Loucy (cell line): ENCODE data around the gene ANGPTL2.

Experiments used
- H2AFZ ChIP-seq: fragments of 200-600 bp; sonication (generic); 2 replicates; pipeline ENCODE4 v1.6.0; 2016; ENCODE audit warnings: antibody characterized with exemption, mild to moderate bottlenecking, low read length, moderate library complexity
- H3F3A ChIP-seq: fragments of 200-600 bp; 2 replicates; pipeline ENCODE4 v1.6.0; 2016; ENCODE audit warnings: antibody characterized with exemption, low read depth, mild to moderate bottlenecking
- H3K27me3 ChIP-seq: fragments of 200-600 bp; sonication (generic); 2 replicates; pipeline ENCODE4 v1.6.1; 2014; ENCODE audit warnings: low read length, mild to moderate bottlenecking; ENCODE audit not compliant: insufficient read depth, poor library complexity, severe bottlenecking
- H3K36me3 ChIP-seq: fragments of 200-600 bp; sonication (generic); 2 replicates; pipeline ENCODE4 v1.6.1; 2016; ENCODE audit warnings: low read length; ENCODE audit not compliant: insufficient read depth
- H3K4me1 ChIP-seq: fragments of 200-600 bp; sonication (generic); 2 replicates; pipeline ENCODE4 v1.5.1; 2014; ENCODE audit warnings: low read length, mild to moderate bottlenecking; ENCODE audit not compliant: insufficient read depth, poor library complexity, severe bottlenecking
- H3K4me2 ChIP-seq: fragments of 200-600 bp; sonication (generic); 2 replicates; pipeline ENCODE4 v1.6.0; 2014; ENCODE audit warnings: antibody characterized with exemption, low read length, low read depth, mild to moderate bottlenecking; ENCODE audit not compliant: poor library complexity, severe bottlenecking
- H3K4me3 ChIP-seq: fragments of 200-600 bp; sonication (generic); 2 replicates; pipeline ENCODE4 v1.5.1; 2014; ENCODE audit warnings: low read length, mild to moderate bottlenecking, mixed read lengths; ENCODE audit not compliant: poor library complexity, severe bottlenecking
- H3K79me2 ChIP-seq: fragments of 200-600 bp; sonication (generic); 2 replicates; pipeline ENCODE4 v1.6.1; 2014; ENCODE audit warnings: low read length; ENCODE audit not compliant: insufficient read depth
- H3K9ac ChIP-seq: fragments of 200-600 bp; sonication (generic); 2 replicates; pipeline ENCODE4 v1.6.0; 2014; ENCODE audit warnings: mild to moderate bottlenecking, low read depth, low read length, moderate library complexity; ENCODE audit not compliant: poor library complexity, severe bottlenecking
- H3K9me2 ChIP-seq: fragments of 200-600 bp; sonication (generic); replicated peaks from 2 replicates; pipeline ENCODE4 v1.6.1; 2016; ENCODE audit warnings: low read depth, low read length, mixed read lengths
- H3K9me3 ChIP-seq: fragments of 200-600 bp; sonication (generic); 2 replicates; pipeline ENCODE4 v1.6.1; 2014; ENCODE audit warnings: mild to moderate bottlenecking, antibody characterized with exemption, low read length, low read depth; ENCODE audit not compliant: insufficient read depth
- H4K20me1 ChIP-seq: fragments of 200-600 bp; sonication (generic); 2 replicates; pipeline ENCODE4 v1.6.0; 2014; ENCODE audit warnings: antibody characterized with exemption, low read length, mild to moderate bottlenecking; ENCODE audit not compliant: insufficient read depth, poor library complexity, severe bottlenecking
- CTCF ChIP-seq: fragments of 200-600 bp; sonication (generic); conservative IDR thresholded peaks from 2 replicates; pipeline ENCODE4 v1.5.1; 2014; ENCODE audit warnings: mild to moderate bottlenecking, antibody characterized with exemption, low read length
- EZH2phosphoT487 ChIP-seq: fragments of 200-600 bp; IDR thresholded peaks from 2 replicates; pipeline ENCODE4 v1.6.1; 2018; ENCODE audit warnings: antibody characterized with exemption, mild to moderate bottlenecking, moderate library complexity, borderline replicate concordance

The ANGPTL2 gene

GRCh38 chr9:127084076-127085039 is 38.1 kb downstream of the ANGPTL2 start:
- Histone ChIP-seq H3K9me2 (no peaks in the 10 kb centered on the region), H2AFZ (no peak overlapping the region), H3K4me2 (no peak overlapping the region), H3K4me1 (no peaks in the 10 kb centered on the region), H3K9me3 (no peaks in the 10 kb centered on the region), H3K27me3 (no peaks in the 10 kb centered on the region), H3F3A (no peaks in the 10 kb centered on the region), H3K4me3 (no peak overlapping the region), H3K36me3 (no peaks in the 10 kb centered on the region), H3K79me2 (no peaks in the 10 kb centered on the region), H4K20me1 (no peaks in the 10 kb centered on the region), H3K9ac (no peak overlapping the region)
- no peak for TF ChIP-seq EZH2phosphoT487

- Histone ChIP-seq H3K27me3 (no peaks in the 10 kb centered on the region), H3K79me2 (no peaks in the 10 kb centered on the region), H3K9me3 (no peaks in the 10 kb centered on the region), H4K20me1 (no peaks in the 10 kb centered on the region), H3F3A (no peaks in the 10 kb centered on the region), H2AFZ (no peak overlapping the region), H3K9ac (no peak overlapping the region), H3K4me3 (no peak overlapping the region), H3K9me2 (no peaks in the 10 kb centered on the region), H3K36me3 (no peaks in the 10 kb centered on the region), H3K4me2 (no peak overlapping the region), H3K4me1 (no peaks in the 10 kb centered on the region)
- TF ChIP-seq CTCF: no peak
- TF ChIP-seq EZH2phosphoT487: no peak
Observed at GRCh38 chr9:127083138-127083980, 39.1 kb downstream of the ANGPTL2 start.

- no peak overlapping the region for H2AFZ ChIP-seq
- no peaks in the 10 kb centered on the region for H3K4me1 ChIP-seq
Observed at GRCh38 chr9:127081250-127082185, 40.9 kb downstream of the ANGPTL2 start.

More at GRCh38 chr9:127081250-127082185, 40.9 kb downstream of the ANGPTL2 start:
- Histone ChIP-seq H3K9me2 (no peaks in the 10 kb centered on the region), H3K36me3 (no peaks in the 10 kb centered on the region), H3K27me3 (no peaks in the 10 kb centered on the region), H3K79me2 (no peaks in the 10 kb centered on the region), H4K20me1 (no peaks in the 10 kb centered on the region), H3F3A (no peaks in the 10 kb centered on the region), H3K4me2 (no peak overlapping the region), H3K9ac (no peak overlapping the region), H3K4me3 (no peak overlapping the region), H3K9me3 (no peaks in the 10 kb centered on the region)
- TF ChIP-seq EZH2phosphoT487 (no peak), CTCF (no peak)
